Body of pancreas (tissue), 4 donors: Measurements from ENCODE around the gene GLI3. TPM values are rescaled to one million over a fixed set of nuclear protein-coding genes. Genes with fewer than 3 reads are reported as not detected.

Source experiments
- ATAC-seq: fragments of 150-250 bp; one replicate; pipeline ENCODE4 v1.9.1; 2016
- DNase-seq, 4 donors: peaks; one replicate each; pipeline ENCODE4 v3.0.0-alpha.2; 2019
- H3K27ac ChIP-seq, 4 donors: fragments of 200-600 bp; sonication (generic); 1 replicate in 3 of 4; 2 replicates in 1 of 4; pipeline versions ENCODE4 v1.5.1 to v1.6.1; 2016 to 2019; ENCODE audit warnings: mild to moderate bottlenecking in 1 of 4, mixed read lengths in 1 of 4, moderate library complexity in 1 of 4
- H3K27me3 ChIP-seq, 2 donors: fragments of 200-600 bp; sonication (generic); one replicate each; pipeline ENCODE4 v1.6.0; 2016; ENCODE audit warnings: mild to moderate bottlenecking in 1 of 2
- H3K36me3 ChIP-seq, 2 donors: fragments of 200-600 bp; sonication (generic); replicated peaks in 1 of 2; 2 replicates each; pipeline ENCODE4 v1.5.1; 2016; ENCODE audit warnings: low read depth in 2 of 2; ENCODE audit not compliant: insufficient read depth in 1 of 2
- H3K4me1 ChIP-seq: fragments of 200-600 bp; sonication (generic); one replicate; pipeline ENCODE4 v1.6.0; 2016
- H3K4me3 ChIP-seq, 2 donors: fragments of 200-600 bp; sonication (generic); 1 replicate in 1 of 2; 2 replicates in 1 of 2; pipeline ENCODE4 v1.5.1; 2016 to 2019
- H3K9me3 ChIP-seq, 3 donors: fragments of 200-600 bp; sonication (generic); 1 replicate in 2 of 3; 2 replicates in 1 of 3; pipeline ENCODE4 v1.5.1; 2016
- CTCF ChIP-seq, 7 experiments: fragments of 450-650 bp in 4 of 7; fragments of 200-600 bp in 3 of 7; sonication (generic) in 3 of 7; IDR thresholded peaks; one replicate each; pipeline ENCODE4 v1.5.1; 2016 to 2019; ENCODE audit warnings: antibody characterized with exemption in 7 of 7
- POLR2A ChIP-seq, 3 donors: fragments of 450-650 bp; IDR thresholded peaks; one replicate each; pipeline ENCODE4 v1.6.1; 2016; ENCODE audit warnings: antibody characterized with exemption in 3 of 3, mild to moderate bottlenecking in 2 of 3
- WGBS, 2 donors: methylation state at CpG; one replicate each; pipeline ENCODE4 v1.1.5; 2017; 5-methylcytosine and 5-hydroxymethylcytosine counted together
- intact Hi-C: fragments of 100-400 bp; cut with DNase I; formaldehyde crosslinking; loops from one replicate; pipeline ENCODE4 v1.15.1; 2023
- total RNA-seq, 2 donors: library from RNA; depleted of rRNA; stranded (reverse); fragments of >200 nt; gene quantifications; one replicate each; pipeline ENCODE4 v1.1.0, GENCODE V29; 2016

GLI3 gene
- total RNA-seq, 2 donors from 2014 or later, result 1.0 to 2.0 TPM

DNA sequence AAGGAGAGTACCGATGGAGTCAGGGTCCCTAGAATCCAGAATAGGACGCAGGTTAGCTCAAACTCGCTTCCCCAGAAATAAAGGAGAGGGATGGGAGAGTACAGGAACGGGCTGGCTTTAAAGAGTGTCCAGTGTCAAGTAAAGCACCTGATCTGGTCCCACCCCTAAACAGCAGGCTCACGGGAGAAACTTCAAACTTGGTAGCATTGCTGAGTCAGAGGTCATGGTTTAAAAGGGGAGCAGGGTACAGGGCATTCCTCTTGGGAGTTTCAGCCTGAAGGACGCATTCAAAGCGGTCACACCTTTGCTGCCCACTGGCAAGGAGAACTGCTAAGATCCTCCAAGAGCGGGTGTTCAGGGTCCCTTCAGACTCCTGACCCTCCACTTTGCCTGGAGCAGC lies 140.7 kb downstream of the GLI3 start:
- no peaks in the 10 kb centered on the region for H3K27me3 ChIP-seq
- H3K27ac ChIP-seq, result no peak overlapping the region
- H3K4me1 ChIP-seq, result no peaks in the 10 kb centered on the region
- ATAC-seq (no peak), DNase-seq (no peak)
- no peaks in the 10 kb centered on the region for H3K9me3 ChIP-seq
- TF ChIP-seq POLR2A (IDR thresholded peaks at IDR 0.05) (no peak), CTCF (IDR thresholded peaks at IDR 0.05) (no peak)
- intact Hi-C loops, result no loop called here
- H3K36me3 ChIP-seq, result no peaks in the 10 kb centered on the region
- WGBS, 2 donors, result 65 to 70% methylated on average over 7 to 8 of the region's 8 CpGs
- H3K4me3 ChIP-seq, result no peak overlapping the region

- Histone ChIP-seq H3K4me1 (no peaks in the 10 kb centered on the region), H3K27me3 (no peaks in the 10 kb centered on the region), H3K36me3 (no peaks in the 10 kb centered on the region), H3K9me3 (no peaks in the 10 kb centered on the region), H3K27ac (no peak overlapping the region), H3K4me3 (no peak overlapping the region)
- TF ChIP-seq CTCF (IDR thresholded peaks at IDR 0.05) (no peak), POLR2A (IDR thresholded peaks at IDR 0.05) (no peak)
- DNase-seq, result no peak
- 65 to 81% methylated on average over 7 of the region's 7 CpGs for WGBS, 2 donors
- intact Hi-C loops, result no loop called here
- no peak for ATAC-seq
Observed at GRCh38 chr7:42095791-42096190, 141.2 kb downstream of the GLI3 start.

DNA sequence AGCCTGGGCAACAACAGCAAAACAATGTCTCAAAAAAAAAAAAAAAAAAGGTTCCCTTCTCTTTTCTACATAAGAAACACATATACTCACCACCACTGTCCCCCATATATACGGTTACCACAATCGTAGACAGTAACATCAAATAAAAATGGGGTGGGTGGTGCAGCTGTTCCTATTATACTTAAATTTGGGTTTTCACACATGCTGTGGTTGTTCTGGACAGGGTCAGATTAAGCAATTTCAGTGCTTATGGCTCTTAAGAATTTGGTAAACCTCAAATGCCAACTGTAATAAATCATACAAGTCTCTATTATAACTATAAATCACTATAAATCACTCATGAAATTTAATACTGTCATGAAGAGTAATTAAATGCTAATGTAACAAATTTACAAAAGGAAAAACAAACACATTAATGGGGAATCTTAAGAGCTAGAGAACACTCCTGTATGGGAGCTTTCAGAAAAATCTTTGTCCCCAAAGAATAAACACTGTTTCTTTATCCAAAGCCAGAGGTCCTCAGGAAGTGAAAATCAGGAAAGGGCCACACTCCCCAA lies 143.6 kb downstream of the GLI3 start:
- 83 to 100% methylated on average over 2 of the region's 2 CpGs for WGBS, 2 donors
- no peak for TF ChIP-seq CTCF (IDR thresholded peaks at IDR 0.05)
- TF ChIP-seq POLR2A (IDR thresholded peaks at IDR 0.05), result no peak
- H3K4me1 ChIP-seq, result no peaks in the 10 kb centered on the region
- H3K27me3 ChIP-seq, result no peaks in the 10 kb centered on the region
- no peak for DNase-seq
- no peak for ATAC-seq
- no peaks in the 10 kb centered on the region for H3K9me3 ChIP-seq
- no peak overlapping the region for H3K27ac ChIP-seq
- no peak overlapping the region for H3K4me3 ChIP-seq
- H3K36me3 ChIP-seq, result no peaks in the 10 kb centered on the region
- intact Hi-C loops, result no loop called here

GRCh38 chr7:42091461-42092291 lies 145.3 kb downstream of the GLI3 start:
- TF ChIP-seq CTCF (IDR thresholded peaks at IDR 0.05) (no peak), POLR2A (IDR thresholded peaks at IDR 0.05) (no peak)
- WGBS, 2 donors, result 39 to 48% methylated on average over 24 of the region's 24 CpGs
- Histone ChIP-seq H3K4me3 (no peak overlapping the region), H3K27me3 (no peaks in the 10 kb centered on the region), H3K36me3 (no peaks in the 10 kb centered on the region), H3K27ac (no peak overlapping the region), H3K9me3 (no peaks in the 10 kb centered on the region), H3K4me1 (no peaks in the 10 kb centered on the region)
- DNase-seq (no peak), ATAC-seq (no peak)
- intact Hi-C loops, result no loop called here

GRCh38 chr7:42090806-42091205 lies 146.2 kb downstream of the GLI3 start:
- intact Hi-C loops, result no loop called here
- WGBS, 2 donors, result 87 to 93% methylated on average over 5 of the region's 5 CpGs
- ATAC-seq, result no peak
- no peak for DNase-seq
- Histone ChIP-seq H3K4me3 (no peak overlapping the region), H3K4me1 (no peaks in the 10 kb centered on the region), H3K27me3 (no peaks in the 10 kb centered on the region), H3K36me3 (no peaks in the 10 kb centered on the region), H3K27ac (no peak overlapping the region), H3K9me3 (no peaks in the 10 kb centered on the region)
- no peak for TF ChIP-seq POLR2A (IDR thresholded peaks at IDR 0.05)
- TF ChIP-seq CTCF (IDR thresholded peaks at IDR 0.05), result no peak
